Mesothelial cell of epicardium (in vitro differentiated cells): Measurements from ENCODE around the gene ATG5. TPM values are rescaled to one million over a fixed set of nuclear protein-coding genes. Genes with fewer than 3 reads are reported as not detected.

ENCODE experiments used
- DNase-seq, 2 experiments: peaks; one replicate each; pipeline ENCODE4 v3.0.0; 2021; ENCODE audit warnings: low spot score in 2 of 2; ENCODE audit not compliant: unreplicated experiment in 2 of 2
- H3K27ac Mint-ChIP-seq: 2 replicates; pipeline ENCODE4 v1.8.0; 2021; ENCODE audit warnings: mixed read lengths
- H3K27me3 Mint-ChIP-seq: 2 replicates; pipeline ENCODE4 v1.8.0; 2021; ENCODE audit warnings: low read depth, mixed read lengths
- H3K36me3 Mint-ChIP-seq: 2 replicates; pipeline ENCODE4 v1.8.0; 2021; ENCODE audit warnings: mixed read lengths
- H3K4me1 Mint-ChIP-seq: 2 replicates; pipeline ENCODE4 v1.8.0; 2021; ENCODE audit warnings: mixed read lengths
- H3K4me3 Mint-ChIP-seq: 2 replicates; pipeline ENCODE4 v1.8.0; 2021; ENCODE audit warnings: mild to moderate bottlenecking, moderate library complexity, mixed read lengths
- H3K9me3 Mint-ChIP-seq: 2 replicates; pipeline ENCODE4 v1.8.0; 2021; ENCODE audit warnings: mixed read lengths
- total RNA-seq: library from RNA; stranded (reverse); gene quantifications from 3 replicates; pipeline ENCODE4 v1.2.1, GENCODE V29; 2021
- TF ChIP-seq, protein P1 (sequence below): fragments of 200-600 bp; sonication (generic); IDR thresholded peaks from one replicate; pipeline ENCODE4 v1.5.0; 2021; ENCODE audit warnings: antibody characterized with exemption; ENCODE audit not compliant: unreplicated experiment

Gene ATG5
- total RNA-seq, 1 donor from 2014 or later: 33.0 TPM

DNA sequence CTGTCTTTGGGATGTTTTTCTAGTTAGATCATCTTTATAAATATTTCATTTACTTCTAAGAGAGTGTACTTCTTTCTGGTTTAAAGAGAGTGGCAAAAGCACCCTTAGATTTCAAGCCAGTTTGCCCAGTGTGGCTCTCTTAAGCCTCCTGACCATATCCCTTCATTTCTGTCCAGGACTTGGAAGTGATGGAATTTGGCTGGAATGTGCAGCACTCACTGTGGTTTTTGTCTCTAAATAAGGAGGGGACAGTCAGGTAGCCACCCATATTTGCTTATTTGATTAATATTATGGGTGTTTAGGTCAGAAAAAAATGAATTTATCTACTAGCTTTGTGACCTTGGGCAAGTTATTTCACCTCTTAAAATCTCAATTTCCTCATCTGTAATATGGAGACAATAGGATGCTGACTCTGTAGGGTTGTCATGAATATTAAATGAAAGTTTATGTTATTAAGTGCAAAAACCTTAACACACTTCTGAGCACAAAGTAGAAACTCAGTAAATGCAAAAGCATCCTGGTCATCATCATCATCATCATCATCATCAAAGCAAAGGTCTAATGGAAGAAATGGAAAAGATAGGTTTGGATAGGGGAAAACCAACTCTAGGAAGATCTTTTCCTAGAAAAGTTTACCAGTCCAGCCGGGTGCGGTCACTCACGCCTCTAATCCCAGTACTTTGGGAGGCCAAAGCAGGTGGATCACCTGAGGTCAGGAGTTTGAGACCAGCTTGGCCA, 38.0 kb upstream of the ATG5 start:
- TF ChIP-seq, protein P1, sequence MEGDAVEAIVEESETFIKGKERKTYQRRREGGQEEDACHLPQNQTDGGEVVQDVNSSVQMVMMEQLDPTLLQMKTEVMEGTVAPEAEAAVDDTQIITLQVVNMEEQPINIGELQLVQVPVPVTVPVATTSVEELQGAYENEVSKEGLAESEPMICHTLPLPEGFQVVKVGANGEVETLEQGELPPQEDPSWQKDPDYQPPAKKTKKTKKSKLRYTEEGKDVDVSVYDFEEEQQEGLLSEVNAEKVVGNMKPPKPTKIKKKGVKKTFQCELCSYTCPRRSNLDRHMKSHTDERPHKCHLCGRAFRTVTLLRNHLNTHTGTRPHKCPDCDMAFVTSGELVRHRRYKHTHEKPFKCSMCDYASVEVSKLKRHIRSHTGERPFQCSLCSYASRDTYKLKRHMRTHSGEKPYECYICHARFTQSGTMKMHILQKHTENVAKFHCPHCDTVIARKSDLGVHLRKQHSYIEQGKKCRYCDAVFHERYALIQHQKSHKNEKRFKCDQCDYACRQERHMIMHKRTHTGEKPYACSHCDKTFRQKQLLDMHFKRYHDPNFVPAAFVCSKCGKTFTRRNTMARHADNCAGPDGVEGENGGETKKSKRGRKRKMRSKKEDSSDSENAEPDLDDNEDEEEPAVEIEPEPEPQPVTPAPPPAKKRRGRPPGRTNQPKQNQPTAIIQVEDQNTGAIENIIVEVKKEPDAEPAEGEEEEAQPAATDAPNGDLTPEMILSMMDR: no peak
- H3K36me3 Mint-ChIP-seq: no peaks in the 10 kb centered on the region
- H3K4me1 Mint-ChIP-seq: peaks cover 6% of the 10 kb centered on the region
- H3K4me3 Mint-ChIP-seq: no peak overlapping the region
- DNase-seq: no peak
- no peak overlapping the region for H3K27ac Mint-ChIP-seq
- peaks cover 35% of the 10 kb centered on the region for H3K27me3 Mint-ChIP-seq
- no peaks in the 10 kb centered on the region for H3K9me3 Mint-ChIP-seq

DNA sequence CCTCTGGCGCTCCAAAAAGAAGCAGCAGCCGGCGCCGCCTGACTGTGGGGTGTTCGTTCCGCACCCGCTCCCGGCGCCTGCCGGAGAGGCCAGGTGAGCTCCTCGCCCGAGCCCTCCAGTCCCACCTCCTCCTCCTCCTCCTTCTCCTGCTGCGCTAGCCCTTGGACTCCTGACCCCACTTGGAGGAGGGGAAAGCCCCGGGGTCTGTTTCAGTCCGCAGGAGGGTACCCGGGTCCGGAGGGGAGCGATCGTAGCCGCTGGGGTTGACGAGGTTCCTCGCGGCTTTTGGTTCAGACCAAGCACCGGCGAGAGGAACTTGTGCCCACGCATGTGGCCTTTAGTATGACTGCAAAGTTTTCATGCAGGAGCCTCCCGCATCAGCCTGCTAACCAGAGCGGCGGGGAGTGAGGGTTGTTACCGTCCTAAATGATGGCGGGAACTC, 35.5 kb upstream of the ATG5 start:
- H3K9me3 Mint-ChIP-seq: no peaks in the 10 kb centered on the region
- peak overlapping the region; percentile 74 for H3K4me3 Mint-ChIP-seq
- peaks cover 6% of the 10 kb centered on the region for H3K4me1 Mint-ChIP-seq
- no peaks in the 10 kb centered on the region for H3K36me3 Mint-ChIP-seq
- peaks cover 51% of the 10 kb centered on the region for H3K27me3 Mint-ChIP-seq
- DNase-seq: peak; percentile 23 to 46
- H3K27ac Mint-ChIP-seq: no peak overlapping the region
- TF ChIP-seq, protein P1: no peak

DNA sequence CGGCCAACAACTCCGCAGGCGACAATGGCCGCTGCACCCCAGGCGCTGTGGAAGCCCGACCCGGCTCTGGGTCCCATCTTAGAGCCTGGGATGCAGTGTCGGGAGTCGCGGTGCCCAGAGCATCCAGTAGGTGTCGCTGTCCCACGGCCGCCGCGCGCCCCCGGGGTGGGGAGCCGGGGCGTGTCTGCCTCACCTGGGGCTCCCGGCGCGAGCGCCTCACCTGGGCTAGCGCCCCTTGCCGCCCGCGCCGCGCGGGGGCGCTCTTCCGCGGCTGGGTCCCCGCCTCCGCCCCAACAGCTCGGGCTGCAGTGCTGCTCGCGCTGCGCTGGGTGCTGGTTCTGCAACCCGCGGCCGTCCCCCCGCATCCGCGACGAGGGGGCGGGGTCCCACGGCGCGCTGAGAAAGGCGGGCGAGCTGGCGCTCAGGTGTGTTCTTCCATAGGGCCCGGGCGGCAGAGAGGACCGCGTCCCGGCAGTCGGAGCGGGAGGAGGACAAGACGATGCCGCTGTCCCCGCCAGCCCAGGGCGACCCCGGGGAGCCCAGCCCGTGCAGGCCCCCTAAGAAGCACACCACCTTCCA, 34.9 kb upstream of the ATG5 start, which contains the start of gene CRYBG1:
Gene CRYBG1, plus strand, starts transcription at position 308 of the 579 bp plus-strand sequence. Its CDS starts 192 bp downstream, at position 500.
- peak within 1 kb of the TSS; percentile 74 for H3K4me3 Mint-ChIP-seq
- H3K27me3 Mint-ChIP-seq: peaks cover 55% of the 10 kb centered on the region
- H3K36me3 Mint-ChIP-seq: no peaks in the 10 kb centered on the region
- DNase-seq: peak; percentile 65 to 92
- peaks cover 6% of the 10 kb centered on the region for H3K4me1 Mint-ChIP-seq
- TF ChIP-seq, protein P1: peak; percentile 94
- H3K9me3 Mint-ChIP-seq: no peaks in the 10 kb centered on the region
- H3K27ac Mint-ChIP-seq: no peak within 1 kb of the TSS

DNA sequence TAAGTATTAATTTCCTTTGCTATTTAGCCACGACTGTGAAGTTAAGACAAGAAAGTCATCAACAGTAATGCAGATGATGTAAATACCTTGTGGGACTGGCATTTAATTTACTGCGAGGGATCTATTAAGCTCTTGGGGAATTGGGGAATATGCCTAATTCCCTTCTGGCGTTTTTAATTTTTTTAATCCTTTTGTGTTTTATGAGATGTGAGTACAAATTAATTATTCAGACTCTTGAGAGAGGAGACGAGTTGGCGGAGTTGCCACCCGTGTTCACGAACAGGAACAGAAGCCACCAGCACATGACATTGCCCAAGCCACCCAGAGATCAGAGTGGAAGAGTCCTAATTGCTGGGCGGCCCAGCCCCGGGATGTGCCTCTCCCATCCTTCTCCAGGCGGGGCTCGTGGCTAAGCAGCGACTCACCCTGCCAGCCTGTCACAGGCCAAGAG, 34.4 kb upstream of the ATG5 start:
- Mint-ChIP-seq H3K27me3 (peaks cover 57% of the 10 kb centered on the region), H3K4me1 (peaks cover 6% of the 10 kb centered on the region), H3K36me3 (no peaks in the 10 kb centered on the region), H3K4me3 (peak overlapping the region; percentile 68), H3K27ac (no peak overlapping the region), H3K9me3 (no peaks in the 10 kb centered on the region)
- TF ChIP-seq, protein P1: no peak
- DNase-seq: no peak

DNA sequence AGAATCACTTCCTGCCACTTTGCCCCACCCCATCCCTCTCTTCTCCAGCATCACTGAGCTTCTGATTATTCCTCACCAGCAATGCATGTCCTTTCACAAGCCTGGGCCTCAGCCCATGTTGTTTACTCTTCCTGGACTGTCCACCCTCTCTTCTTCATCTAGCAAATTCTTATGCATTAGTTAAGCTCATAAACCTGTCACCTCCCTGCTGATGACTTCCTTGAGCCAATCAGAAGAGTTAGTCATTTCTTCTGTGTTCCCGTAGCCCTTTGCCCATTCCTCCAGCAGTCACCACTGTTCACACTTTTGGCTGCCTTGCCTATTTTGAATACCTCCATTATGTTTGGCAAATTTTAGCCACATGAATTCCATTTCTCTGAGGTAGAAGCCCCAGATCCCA, 30.8 kb upstream of the ATG5 start:
- DNase-seq: no peak
- Mint-ChIP-seq H3K27ac (no peak overlapping the region), H3K4me1 (peaks cover 6% of the 10 kb centered on the region), H3K36me3 (no peaks in the 10 kb centered on the region), H3K9me3 (peaks cover 10% of the 10 kb centered on the region), H3K4me3 (no peak overlapping the region), H3K27me3 (peaks cover 50% of the 10 kb centered on the region)
- TF ChIP-seq, protein P1: no peak
